Testis (tissue), 2 donors: ENCODE data around the gene B3GLCT.

Experiments used
- CTCF ChIP-seq, 3 experiments: fragments of 450-650 bp in 2 of 3; fragments of 200-600 bp in 1 of 3; sonication (generic) in 1 of 3; IDR thresholded peaks; one replicate each; pipeline ENCODE4 v1.5.1; 2016 to 2019; ENCODE audit warnings: antibody characterized with exemption in 3 of 3, mild to moderate bottlenecking in 2 of 3, moderate library complexity in 1 of 3
- POLR2A ChIP-seq: fragments of 450-650 bp; IDR thresholded peaks from one replicate; pipeline ENCODE4 v1.6.1; 2017; ENCODE audit warnings: antibody characterized with exemption, mild to moderate bottlenecking, moderate library complexity

GRCh38 chr13:31179241-31179640 is 20.5 kb upstream of the B3GLCT start:
- no peak for TF ChIP-seq CTCF (IDR thresholded peaks at IDR 0.05)
- no peak for TF ChIP-seq POLR2A
